SHP77 treated with DMSO at 0.1 percent for 48 hours (cell line): ENCODE measurements around the gene OR4N5.
"Not testable (repeated sequence)": the region's sequence is repeated elsewhere in the genome, so short reads cannot be mapped to it uniquely, and the experiment has no call there.

Experiments used
- DNase-seq: peaks from one replicate; lab custom pipeline; 2025; lab: John Stamatoyannopoulos, UW

Gene OR4N5, protein sequence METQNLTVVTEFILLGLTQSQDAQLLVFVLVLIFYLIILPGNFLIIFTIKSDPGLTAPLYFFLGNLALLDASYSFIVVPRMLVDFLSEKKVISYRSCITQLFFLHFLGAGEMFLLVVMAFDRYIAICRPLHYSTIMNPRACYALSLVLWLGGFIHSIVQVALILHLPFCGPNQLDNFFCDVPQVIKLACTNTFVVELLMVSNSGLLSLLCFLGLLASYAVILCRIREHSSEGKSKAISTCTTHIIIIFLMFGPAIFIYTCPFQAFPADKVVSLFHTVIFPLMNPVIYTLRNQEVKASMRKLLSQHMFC

DNA sequence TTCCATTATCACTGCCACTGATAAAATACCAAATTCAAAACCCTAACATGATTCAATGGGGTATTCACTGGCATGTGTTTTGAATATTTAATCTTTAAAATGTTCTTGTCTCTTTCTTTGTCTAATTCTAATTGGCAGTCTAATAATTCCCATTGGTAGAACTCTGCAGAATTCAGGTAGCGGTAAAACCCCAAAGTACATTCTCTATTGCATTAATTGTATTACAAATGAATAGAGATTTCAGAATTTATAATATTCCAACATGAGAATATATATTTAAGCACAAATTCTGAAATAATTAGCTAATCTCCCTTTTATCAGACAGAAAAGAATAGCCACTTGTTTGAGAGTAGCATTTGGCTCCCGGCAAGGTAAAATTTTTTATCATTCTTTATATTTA is at the start of gene OR4N5:
OR4N5 (plus strand) TSS at position 301 of the 400 bp plus-strand sequence. CDS start 4,916 bp downstream, outside the sequence.
- no peak for DNase-seq

DNA sequence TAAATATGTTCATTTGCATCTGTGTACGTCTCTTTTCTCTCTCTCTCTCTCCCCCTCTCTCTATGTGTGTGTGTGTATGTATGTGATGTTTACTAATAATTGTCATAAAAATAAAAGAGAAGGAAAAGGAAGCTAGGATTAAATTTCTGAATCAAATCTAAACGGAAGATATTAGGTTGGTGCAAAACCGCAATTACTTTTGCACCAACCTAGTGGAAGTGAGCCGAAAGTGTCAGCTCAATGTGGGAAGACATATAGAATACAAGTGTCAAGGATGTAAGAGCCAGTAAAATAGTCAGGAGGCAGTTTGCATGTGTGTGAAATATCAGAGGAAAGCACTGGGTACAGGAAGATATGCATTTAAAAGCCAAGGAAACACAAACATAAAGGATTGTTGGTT is 46.6 kb upstream of the OR4N5 start:
- DNase-seq, result no peak

DNA sequence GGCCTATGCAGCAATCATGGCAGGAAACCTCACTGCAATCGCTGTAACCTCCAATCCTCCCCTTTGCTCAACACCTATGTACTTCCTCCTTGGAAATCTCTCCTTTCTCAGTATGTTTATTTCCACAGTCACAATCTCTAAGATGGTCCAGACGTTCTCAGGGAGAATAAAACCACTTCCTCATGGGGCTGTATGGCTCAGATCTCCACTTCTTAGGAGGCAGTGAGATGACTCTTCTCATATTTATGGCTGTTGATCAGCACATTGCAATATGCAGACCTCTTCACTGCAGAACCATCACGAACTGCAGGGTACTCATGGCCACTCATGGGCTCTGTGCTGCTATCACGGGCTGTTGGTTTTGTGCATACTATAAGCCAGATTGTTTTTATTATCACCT is 45.2 kb upstream of the OR4N5 start:
- no peak for DNase-seq

DNA sequence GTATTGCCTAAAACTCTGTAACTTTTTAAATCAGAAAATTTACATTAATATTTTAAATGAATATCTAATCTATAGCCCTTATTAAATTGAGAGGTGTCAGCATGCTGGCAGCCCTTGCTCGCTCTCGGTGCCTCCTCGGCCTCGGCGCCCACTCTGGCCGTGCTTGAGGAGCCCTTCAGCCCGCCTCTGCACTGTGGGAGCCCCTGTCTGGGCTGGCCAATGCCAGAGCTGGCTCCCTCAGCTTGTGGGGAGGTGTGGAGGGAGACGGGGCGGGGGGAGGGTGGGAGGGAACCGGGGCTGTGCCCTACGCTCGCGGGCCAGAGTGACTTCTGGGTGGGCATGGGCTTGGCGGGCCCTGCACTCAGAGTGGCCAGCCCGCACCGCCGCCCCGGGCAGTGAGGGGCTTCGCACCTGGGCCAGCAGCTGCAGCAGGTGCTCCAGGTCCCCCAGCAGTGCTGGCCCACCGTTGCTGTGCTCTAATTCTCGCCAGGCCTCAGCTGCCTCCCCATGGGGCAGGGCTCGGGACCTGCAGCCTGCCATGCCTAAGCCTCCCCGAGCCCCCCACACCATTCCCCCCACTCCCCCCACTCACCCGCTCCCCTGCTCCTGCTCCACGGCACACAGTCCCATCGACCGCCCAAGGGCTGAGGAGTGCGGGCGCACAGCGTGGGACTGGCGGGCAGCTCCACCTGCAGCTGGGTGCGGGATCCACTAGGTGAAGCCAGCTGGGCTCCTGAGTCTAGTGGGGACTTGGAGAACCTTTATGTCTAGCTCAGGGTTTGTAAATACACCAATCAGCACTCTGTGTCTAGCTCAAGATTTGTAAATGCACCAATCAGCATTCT is 39.5 kb upstream of the OR4N5 start:
- DNase-seq, result not testable (repeated sequence)

DNA sequence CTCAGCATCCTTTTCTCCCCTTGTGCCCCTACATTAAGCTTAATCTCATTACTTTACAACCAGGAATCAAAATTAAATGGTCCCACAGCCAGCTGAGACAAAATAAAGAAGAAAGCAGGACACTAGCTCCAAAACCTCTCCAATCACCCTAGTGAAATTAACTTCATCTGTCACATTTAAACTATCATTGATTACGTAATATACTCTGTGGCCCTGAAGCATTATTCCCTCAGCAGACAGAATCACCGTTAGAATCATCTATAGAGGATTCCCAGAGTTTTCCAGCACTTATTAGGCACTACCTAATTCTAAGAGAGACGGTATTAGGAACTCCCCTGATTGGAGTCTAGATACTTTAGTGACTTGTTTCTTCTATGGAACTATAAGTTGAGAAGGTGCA is 28.2 kb upstream of the OR4N5 start, which contains the start of gene OR4K17:
OR4K17 (plus strand) TSS at position 302 of the 400 bp plus-strand sequence. CDS start 6,761 bp downstream, outside the sequence.
- no peak for DNase-seq

DNA sequence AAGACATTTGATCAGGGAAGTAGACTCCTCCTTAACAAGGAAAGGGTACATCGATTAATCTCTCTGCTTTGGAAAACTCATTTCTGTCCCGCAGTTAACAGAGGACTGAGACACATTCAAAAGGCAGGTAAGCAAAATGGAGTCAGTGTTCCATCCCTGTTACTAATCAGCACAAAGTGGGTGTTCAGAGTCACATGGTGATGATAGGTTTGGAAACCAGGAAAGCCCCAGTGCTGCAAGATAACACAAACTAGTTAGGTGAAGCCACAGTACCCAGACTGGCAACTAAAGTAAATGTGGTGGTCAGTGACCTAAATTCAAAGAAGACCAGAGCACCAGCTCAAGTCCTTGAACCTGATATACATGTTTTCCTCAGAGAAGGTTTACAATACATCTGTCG is 26.3 kb upstream of the OR4N5 start:
- no peak for DNase-seq

DNA sequence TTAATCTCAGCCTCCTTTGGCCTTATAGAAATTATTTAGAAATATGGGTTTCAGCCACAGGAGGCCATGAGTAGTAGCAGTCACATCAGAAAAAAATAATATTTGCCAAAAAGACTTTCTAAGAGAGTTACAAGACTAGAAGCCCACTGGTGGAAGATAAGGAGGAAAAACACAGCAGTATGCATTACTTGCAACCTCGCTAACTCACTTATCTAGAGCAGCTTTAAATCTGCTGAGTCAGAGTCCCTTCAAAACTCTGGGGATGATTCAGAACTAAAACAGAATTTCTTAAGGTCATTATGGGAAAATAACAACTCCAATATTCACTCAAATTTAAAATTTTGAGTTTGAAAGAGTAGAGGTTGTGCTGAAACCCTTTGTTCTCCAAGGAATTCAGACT is 21.9 kb upstream of the OR4N5 start:
- no peak for DNase-seq

DNA sequence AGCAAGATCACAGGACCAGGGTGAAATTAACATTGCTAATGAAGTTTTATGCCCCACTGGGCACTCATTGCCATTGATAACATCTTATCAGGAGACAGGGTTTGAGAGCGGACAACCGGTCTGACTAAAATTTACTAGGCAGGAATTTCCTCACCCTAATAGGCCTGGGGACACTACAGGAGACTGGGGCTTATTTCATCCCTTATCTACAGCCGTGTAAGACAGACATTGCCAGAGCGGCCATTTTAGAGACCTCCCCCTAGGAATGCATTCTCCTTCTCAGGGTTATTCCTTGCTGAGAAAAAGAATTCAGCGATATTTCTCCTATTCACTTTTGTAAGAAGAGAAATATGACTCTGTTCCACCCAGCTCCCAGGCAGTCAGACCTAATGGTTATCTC is 19.8 kb upstream of the OR4N5 start:
- DNase-seq, result no peak

DNA sequence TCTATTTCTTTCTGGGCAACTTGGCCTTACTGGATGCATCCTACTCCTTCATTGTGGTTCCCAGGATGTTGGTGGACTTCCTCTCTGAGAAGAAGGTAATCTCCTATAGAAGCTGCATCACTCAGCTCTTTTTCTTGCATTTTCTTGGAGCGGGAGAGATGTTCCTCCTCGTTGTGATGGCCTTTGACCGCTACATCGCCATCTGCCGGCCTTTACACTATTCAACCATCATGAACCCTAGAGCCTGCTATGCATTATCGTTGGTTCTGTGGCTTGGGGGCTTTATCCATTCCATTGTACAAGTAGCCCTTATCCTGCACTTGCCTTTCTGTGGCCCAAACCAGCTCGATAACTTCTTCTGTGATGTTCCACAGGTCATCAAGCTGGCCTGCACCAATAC is 5.3 kb downstream of the OR4N5 start:
- no peak for DNase-seq

DNA sequence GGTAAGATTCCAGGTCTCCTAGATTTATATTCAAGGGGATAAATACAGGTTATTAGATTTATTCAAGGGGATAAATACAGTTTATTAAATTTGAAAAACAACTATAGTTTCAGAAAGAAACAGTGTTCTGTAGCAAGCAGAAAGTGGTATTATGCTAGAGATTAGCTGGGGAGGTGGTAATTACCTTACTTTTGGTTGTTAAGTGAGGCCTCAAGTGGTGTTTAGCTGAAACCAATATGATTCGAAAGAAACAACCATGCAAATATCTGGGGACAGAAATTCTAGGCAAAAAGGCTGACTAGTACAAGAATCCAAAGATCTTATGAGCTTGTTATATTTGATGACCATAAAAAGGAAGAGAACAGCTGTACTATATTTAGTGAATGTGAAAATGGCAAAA is 6.2 kb downstream of the OR4N5 start:
- no peak for DNase-seq

DNA sequence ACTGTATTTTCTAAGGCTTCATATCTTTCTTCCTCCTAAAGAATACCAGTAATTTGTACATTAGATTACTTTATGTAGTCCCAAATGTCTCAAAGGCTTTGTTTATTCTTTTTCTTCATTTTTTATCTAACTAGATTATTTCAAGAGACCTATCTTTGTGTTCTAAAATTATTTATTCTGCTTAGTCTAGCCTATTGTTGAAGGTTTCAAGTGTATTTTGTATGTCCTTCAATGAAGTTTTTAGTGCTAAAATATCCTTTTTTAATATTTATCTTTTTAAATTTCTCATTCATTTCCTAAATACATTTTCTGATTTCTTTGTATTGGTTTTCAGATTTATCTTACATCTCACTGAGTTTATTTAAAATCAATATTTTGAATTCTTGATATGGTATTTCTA is 25.8 kb downstream of the OR4N5 start:
- DNase-seq, result no peak

DNA sequence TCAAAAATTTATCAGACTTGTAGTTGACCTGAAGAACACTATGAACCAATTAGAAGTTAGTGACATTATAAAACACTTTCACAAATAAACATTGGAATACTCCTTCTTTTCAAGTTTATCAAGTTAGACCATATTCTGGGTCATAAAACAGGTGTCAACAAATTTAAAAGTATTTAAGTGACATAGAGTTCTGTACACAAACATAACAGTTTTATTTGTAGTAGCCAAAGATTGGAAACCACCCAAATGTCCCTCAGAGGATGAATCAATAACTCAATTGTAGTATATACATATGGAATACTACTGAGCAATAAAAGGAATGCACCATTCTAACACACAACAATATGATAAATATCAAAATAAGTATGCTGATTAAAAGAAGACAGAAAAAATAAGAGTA is 28.5 kb downstream of the OR4N5 start:
- no peak for DNase-seq

DNA sequence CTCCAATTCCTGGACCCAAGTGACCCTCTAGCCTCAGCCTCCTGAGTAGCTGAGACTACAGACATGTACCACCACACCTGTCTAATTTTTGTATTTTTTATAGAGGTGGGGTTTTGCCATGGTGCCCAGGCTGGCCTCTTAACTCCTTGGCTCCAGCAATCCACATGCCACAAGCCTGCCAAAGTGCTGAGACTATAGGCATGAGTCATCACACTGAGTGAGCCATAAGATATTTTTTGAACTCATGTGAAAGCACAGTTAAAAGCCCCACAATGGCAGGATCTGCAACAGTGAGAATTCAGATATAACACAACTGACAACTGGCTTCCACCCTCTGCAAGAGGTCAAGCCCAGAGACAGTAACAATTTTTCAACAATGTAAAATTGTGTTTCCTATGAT is 31.2 kb downstream of the OR4N5 start:
- not testable (repeated sequence) for DNase-seq

DNA sequence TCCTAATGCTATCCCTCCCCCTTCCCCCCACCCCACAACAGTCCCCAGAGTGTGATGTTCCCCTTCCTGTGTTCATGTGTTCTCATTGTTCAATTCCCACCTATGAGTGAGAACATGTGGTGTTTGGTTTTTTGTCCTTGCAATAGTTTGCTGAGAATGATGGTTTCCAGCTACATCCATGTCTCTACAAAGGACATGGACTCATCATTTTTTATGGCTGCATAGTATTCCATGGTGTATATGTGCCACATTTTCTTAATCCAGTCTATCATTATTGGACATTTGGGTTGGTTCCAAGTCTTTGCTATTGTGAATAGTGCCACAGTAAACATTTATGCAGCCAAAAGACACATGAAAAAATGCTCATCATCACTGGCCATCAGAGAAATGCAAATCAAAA is 35.6 kb downstream of the OR4N5 start:
- DNase-seq, result not testable (repeated sequence)

DNA sequence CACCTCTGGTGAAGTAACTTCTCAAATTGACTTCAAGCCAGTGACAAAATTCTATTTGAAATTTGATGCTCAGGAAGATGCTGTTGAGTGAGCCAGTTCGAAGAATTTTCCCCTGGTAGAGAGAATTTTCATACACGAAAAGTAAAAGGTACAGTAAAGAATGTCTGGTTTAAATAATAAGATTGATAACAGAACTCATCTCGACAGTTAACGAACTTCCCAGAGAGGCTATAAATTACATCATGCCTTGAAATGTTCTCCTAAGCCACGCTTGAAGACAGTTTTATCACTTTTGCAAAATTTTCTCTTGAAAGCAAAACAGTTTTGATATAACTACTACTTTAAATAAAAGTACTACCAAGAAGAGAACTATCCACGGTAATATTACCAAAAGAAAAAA is 37.7 kb downstream of the OR4N5 start:
- no peak for DNase-seq

DNA sequence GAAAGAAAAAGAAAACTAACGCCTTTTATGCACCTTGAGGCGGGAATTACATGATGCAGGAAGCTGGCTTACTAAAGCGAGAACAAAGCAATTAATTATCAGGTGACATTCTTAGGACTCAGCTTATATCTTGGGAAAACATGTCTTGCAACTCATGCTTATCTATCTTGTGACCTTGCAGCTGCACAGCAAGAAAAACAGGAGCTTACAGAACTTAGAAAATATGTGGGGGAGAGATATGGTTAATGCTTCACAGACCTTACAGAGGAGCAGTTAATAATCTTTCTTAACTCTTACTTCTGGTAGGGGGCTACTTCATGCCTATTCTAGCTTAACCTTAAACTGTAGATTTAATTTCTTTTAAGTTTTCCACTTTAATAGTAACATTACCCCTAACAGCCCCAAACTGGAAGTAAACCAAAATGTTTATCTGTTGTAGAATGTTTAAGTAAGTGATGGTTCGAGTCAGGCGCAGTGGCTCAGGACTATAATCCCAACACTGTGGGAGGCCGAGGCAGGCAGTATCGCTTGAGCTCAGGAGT is 38.9 kb downstream of the OR4N5 start:
- DNase-seq, result no peak

DNA sequence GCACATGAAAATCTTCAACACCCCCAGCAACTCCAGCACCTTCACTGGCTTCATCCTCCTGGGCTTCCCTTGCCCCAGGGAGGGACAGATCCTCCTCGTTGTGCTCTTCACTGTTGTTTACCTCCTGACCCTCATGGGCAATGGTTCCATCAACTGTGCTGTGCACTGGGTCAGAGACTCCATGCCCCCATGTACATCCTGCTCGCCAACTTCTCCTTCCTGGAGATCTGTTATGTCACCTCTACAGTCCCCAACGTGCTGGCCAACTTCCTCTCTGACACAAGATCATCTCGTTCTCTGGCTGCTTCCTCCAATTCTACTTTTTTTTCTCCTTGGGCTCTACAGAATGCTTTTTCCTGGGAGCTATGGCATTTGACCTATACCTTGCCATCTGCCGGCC is 40.6 kb downstream of the OR4N5 start:
- no peak for DNase-seq

DNA sequence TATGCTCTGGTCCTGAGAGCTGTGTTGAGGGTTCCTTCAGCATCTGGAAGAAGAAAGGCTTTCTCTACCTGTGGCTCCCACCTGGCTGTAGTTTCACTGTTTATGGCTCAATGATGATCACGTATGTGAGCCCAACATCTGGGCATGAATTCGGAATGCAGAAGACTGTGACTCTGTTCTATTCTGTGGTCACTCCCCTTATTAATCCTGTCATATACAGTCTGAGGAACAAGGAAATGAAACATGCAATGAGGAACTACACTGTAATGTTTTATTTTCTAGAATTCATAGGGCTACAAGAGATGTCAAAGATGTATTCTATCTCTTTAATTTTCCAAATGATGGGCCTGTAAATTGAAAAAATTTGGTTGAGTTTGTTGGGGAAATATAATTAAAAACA is 41.3 kb downstream of the OR4N5 start:
- no peak for DNase-seq

DNA sequence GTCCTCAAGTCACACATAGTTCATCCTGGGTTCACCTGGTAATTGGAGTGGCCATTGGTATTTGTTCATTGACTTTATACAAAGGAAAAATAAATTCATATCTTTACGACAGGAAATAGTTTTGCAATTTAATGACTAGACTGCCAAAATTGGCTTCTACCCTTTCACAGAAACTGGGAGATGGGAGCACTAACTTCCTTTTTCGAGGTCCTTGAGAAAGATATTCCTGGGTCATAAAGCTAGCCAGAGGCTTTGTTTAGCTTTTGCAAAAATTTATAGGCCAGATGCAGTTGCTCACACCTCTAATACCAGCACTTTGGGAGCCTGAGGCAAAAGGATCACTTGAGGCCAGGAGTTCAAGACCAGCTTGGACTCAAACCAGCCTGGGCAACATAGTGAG is 41.9 kb downstream of the OR4N5 start:
- DNase-seq, result no peak

DNA sequence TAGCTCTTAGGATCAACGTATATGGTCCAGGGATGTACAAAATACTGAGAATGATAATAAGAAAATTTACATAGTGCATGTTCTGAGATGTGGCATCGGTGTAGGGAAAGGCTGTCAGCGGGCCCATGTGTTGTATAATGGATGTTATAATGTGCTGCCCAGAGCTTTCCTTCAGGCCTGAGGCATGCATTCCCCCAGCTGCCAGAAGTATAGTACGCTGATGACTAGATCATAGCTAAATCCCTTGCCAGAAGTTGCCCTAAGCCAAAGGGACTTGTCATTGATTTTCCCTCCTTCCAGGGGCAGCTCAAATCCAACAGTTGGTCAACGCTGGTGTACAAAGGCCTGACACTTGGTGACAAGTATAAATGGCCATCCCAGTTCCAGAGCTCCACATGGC is 45.6 kb downstream of the OR4N5 start:
- DNase-seq, result no peak

DNA sequence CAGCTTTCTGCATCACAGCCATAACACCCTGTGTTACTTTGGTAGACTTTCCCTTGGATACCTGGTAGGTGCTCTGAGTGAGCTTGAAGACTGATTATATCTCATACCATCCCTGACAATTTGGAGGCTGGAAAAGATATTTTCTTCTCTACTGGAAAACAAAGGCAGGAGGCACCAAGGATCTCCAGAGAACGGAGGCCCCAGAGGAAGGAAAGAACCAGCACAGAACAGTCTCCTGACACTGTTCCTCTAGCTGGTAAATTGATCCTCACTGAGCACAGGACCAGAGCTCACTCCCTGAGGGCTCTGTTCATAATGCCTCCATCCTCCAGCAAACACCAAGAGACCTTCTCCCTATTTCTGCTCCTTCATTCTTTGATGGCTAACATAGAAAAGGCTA is 52.0 kb downstream of the OR4N5 start, which contains the start of gene OR11G2:
OR11G2 (plus strand) TSS at position 301 of the 400 bp plus-strand sequence. CDS start 6,542 bp downstream, outside the sequence.
- no peak for DNase-seq

DNA sequence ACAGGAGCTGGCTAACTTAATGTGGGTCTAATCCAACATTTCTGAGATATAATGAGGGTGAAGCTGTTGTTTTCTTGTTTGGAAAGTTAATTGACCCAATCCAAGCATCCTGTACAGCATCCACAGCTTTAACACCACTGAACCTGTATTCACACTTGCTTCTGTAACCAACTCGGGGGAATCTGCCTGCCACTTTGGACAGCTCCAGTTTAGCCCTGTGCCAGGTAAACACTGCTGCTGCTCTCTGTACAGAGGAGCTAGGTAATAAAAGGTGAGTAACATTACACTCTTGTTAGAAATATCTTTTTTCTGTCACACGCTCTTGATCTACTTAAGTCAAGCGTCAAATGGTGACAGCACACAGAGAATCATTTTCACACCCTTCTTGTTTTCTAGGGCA is 52.8 kb downstream of the OR4N5 start:
- DNase-seq, result no peak

DNA sequence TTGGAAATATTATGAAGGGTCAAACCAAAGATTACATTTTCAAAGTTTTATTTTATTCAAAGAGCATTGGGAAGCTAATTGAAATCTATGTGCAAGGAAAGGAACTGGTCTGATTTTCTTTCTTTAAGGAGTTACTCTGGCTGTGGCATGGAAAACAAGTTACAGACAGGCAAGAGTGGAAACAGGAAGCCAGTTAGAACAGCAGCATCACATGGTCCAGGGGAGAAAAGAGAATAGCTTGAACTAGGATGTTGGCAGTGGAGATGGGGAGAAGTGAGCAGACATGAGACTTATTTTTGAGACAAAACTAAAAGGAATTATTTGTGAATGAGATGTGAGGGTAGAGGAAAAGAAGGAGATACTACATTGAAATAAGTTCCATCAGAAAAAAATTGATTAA is 55.5 kb downstream of the OR4N5 start:
- DNase-seq, result no peak
